HFFc6 (cell line): ENCODE data around the gene TTC4. TPM values are rescaled to one million over a fixed set of nuclear protein-coding genes. Genes with fewer than 3 reads are reported as not detected.
"Not testable (repeated sequence)": the region's sequence is repeated elsewhere in the genome, so short reads cannot be mapped to it uniquely, and the experiment has no call there.

Source experiments
- DNase-seq: peaks from one replicate; pipeline ENCODE4 v3.0.0-alpha.2; 2018
- H3K27ac Mint-ChIP-seq: 2 replicates; pipeline ENCODE4 v1.8.0; 2020; ENCODE audit warnings: mild to moderate bottlenecking, mixed read lengths
- H3K27me3 Mint-ChIP-seq: 2 replicates; pipeline ENCODE4 v1.8.0; 2021; ENCODE audit warnings: mild to moderate bottlenecking, moderate library complexity, mixed read lengths; ENCODE audit not compliant: insufficient read depth
- H3K36me3 Mint-ChIP-seq: 2 replicates; pipeline ENCODE4 v1.8.0; 2021; ENCODE audit warnings: low read depth, mixed read lengths
- H3K4me1 Mint-ChIP-seq: 2 replicates; pipeline ENCODE4 v1.8.0; 2020; ENCODE audit warnings: low read depth, mixed read lengths
- H3K4me3 Mint-ChIP-seq: 2 replicates; pipeline ENCODE4 v1.8.0; 2020; ENCODE audit warnings: mild to moderate bottlenecking, moderate library complexity, mixed read lengths
- H3K9me3 Mint-ChIP-seq: 2 replicates; pipeline ENCODE4 v1.8.0; 2020; ENCODE audit warnings: mild to moderate bottlenecking, mixed read lengths
- CTCF ChIP-seq: fragments of 200-600 bp; sonication (generic); IDR thresholded peaks from 2 replicates; pipeline ENCODE4 v1.5.0; 2021; ENCODE audit warnings: antibody characterized with exemption, mild to moderate bottlenecking
- total RNA-seq, 6 experiments: library from RNA; stranded (reverse); fragmentation: NEBNext Ultra II Directional; extraction: Animal tissue kit (Norgen Biotek cat#: 25700); gene quantifications; 2 replicates in 1 of 6; 3 replicates in 5 of 6; pipeline ENCODE4 v1.2.3, GENCODE V29; 2021

TTC4 gene
- total RNA-seq, 6 experiments from 2014 or later = 20.1 to 31.5 (median 28.2) TPM

GRCh38 chr1:54766726-54767125 is 51.1 kb downstream of the TTC4 start:
- Mint-ChIP-seq H3K9me3 (no peaks in the 10 kb centered on the region), H3K27me3 (peaks cover 19% of the 10 kb centered on the region), H3K36me3 (no peaks in the 10 kb centered on the region), H3K27ac (no peak overlapping the region), H3K4me3 (no peak overlapping the region), H3K4me1 (peaks cover 19% of the 10 kb centered on the region)
- TF ChIP-seq CTCF = no peak
- DNase-seq = no peak

- Mint-ChIP-seq H3K4me3 (no peak overlapping the region), H3K4me1 (peaks cover 19% of the 10 kb centered on the region), H3K27me3 (peaks cover 21% of the 10 kb centered on the region), H3K9me3 (no peaks in the 10 kb centered on the region), H3K27ac (no peak overlapping the region), H3K36me3 (no peaks in the 10 kb centered on the region)
- TF ChIP-seq CTCF = no peak
- DNase-seq = no peak
These were observed 51.9 kb downstream of the TTC4 start for GRCh38 chr1:54767526-54767925.

- H3K4me3 Mint-ChIP-seq = no peak overlapping the region
- peak; percentile 19 for DNase-seq
- H3K36me3 Mint-ChIP-seq = no peaks in the 10 kb centered on the region
- peak; percentile 58 for TF ChIP-seq CTCF
- H3K4me1 Mint-ChIP-seq = peaks cover 15% of the 10 kb centered on the region
- H3K27ac Mint-ChIP-seq = no peak overlapping the region
- H3K27me3 Mint-ChIP-seq = peaks cover 21% of the 10 kb centered on the region
- H3K9me3 Mint-ChIP-seq = no peaks in the 10 kb centered on the region
These were observed 52.4 kb downstream of the TTC4 start for GRCh38 chr1:54768093-54768492.

- Mint-ChIP-seq H3K27me3 (peaks cover 23% of the 10 kb centered on the region), H3K4me3 (no peak overlapping the region), H3K4me1 (peaks cover 6% of the 10 kb centered on the region), H3K27ac (no peak overlapping the region), H3K36me3 (peaks cover 4% of the 10 kb centered on the region; the same call in 1 of the 2 replicates), H3K9me3 (peaks cover 4% of the 10 kb centered on the region; the same call in 1 of the 2 replicates)
- no peak for DNase-seq
- TF ChIP-seq CTCF = no peak
These were observed 57.3 kb downstream of the TTC4 start for GRCh38 chr1:54772951-54773350.

- Mint-ChIP-seq H3K4me3 (no peak overlapping the region), H3K9me3 (peaks cover 4% of the 10 kb centered on the region; the same call in 1 of the 2 replicates), H3K27me3 (peaks cover 26% of the 10 kb centered on the region), H3K27ac (no peak overlapping the region), H3K36me3 (peaks cover 4% of the 10 kb centered on the region; the same call in 1 of the 2 replicates), H3K4me1 (peaks cover 6% of the 10 kb centered on the region)
- no peak for DNase-seq
- no peak for TF ChIP-seq CTCF
These were observed 59.3 kb downstream of the TTC4 start for GRCh38 chr1:54774820-54775498.

GRCh38 chr1:54775828-54776721 is 60.4 kb downstream of the TTC4 start:
- H3K27ac Mint-ChIP-seq, H3K4me1 Mint-ChIP-seq, H3K36me3 Mint-ChIP-seq, H3K9me3 Mint-ChIP-seq, DNase-seq, H3K4me3 Mint-ChIP-seq: not testable (repeated sequence)
- peaks cover 29% of the 10 kb centered on the region for H3K27me3 Mint-ChIP-seq
